B cell (primary cell): ENCODE results near the gene ZBED2. TPM values are rescaled to one million over a fixed set of nuclear protein-coding genes. Genes with fewer than 3 reads are reported as not detected.
"Not testable (repeated sequence)": the region's sequence is repeated elsewhere in the genome, so short reads cannot be mapped to it uniquely, and the experiment has no call there.

Source experiments
- ATAC-seq: fragments of 200-7000 bp; cut with Tn5 transposase; one replicate; pipeline ENCODE4 v1.10.0; 2021; ENCODE audit warnings: low read depth, mild to moderate bottlenecking, moderate number of reproducible peaks, moderate library complexity
- CTCF ChIA-PET: fragments of 350-600 bp; sonication (Branson Sonifier 250); formaldehyde crosslinking; loops from one replicate; lab custom pipeline; 2021; ENCODE audit warnings: antibody characterized with exemption, inconsistent platforms; lab: Charles Lee
- POLR2A ChIA-PET: fragments of 350-600 bp; sonication (Branson Sonifier 250); formaldehyde crosslinking; loops from one replicate; lab custom pipeline; 2021; ENCODE audit warnings: antibody characterized with exemption; lab: Charles Lee
- DNase-seq: peaks from one replicate; pipeline ENCODE4 v3.0.0; 2013
- H2AFZ ChIP-seq: 2 replicates; pipeline ENCODE4 v1.6.1; 2012; ENCODE audit warnings: mild to moderate bottlenecking, low read depth, low read length; ENCODE audit not compliant: insufficient read depth, poor library complexity, severe bottlenecking
- H3K27ac ChIP-seq, 2 donors: 1 replicate in 1 of 2; 2 replicates in 1 of 2; pipeline ENCODE4 v1.5.1; 2012 to 2013; ENCODE audit warnings: low read length in 2 of 2, mild to moderate bottlenecking in 2 of 2, moderate library complexity in 1 of 2
- H3K27me3 ChIP-seq, 4 experiments: fragments of 200-600 bp in 1 of 4; sonication (generic) in 1 of 4; replicated peaks in 1 of 4; 1 replicate in 2 of 4; 2 replicates in 2 of 4; pipeline versions ENCODE4 v1.6.1 to v1.7.0; 2013 to 2016; ENCODE audit warnings: low read length in 3 of 4, mild to moderate bottlenecking in 2 of 4, mixed read lengths in 1 of 4, moderate library complexity in 1 of 4; ENCODE audit not compliant: insufficient read depth in 4 of 4, control insufficient read depth in 3 of 4; ENCODE audit errors: control extremely low read depth in 1 of 4
- H3K36me3 ChIP-seq, 2 experiments: replicated peaks in 1 of 2; 1 replicate in 1 of 2; 2 replicates in 1 of 2; pipeline versions ENCODE4 v1.6.1 to v1.7.1; 2013; ENCODE audit warnings: low read length in 1 of 2; ENCODE audit not compliant: insufficient read depth in 2 of 2, control insufficient read depth in 1 of 2; ENCODE audit errors: control extremely low read depth in 1 of 2, extremely low read depth in 1 of 2
- H3K4me1 ChIP-seq, 2 donors: fragments of 200-600 bp in 1 of 2; sonication (generic) in 1 of 2; 1 replicate in 1 of 2; 2 replicates in 1 of 2; pipeline versions ENCODE4 v1.5.1 to v1.6.1; 2013 to 2017; ENCODE audit warnings: low read length in 2 of 2; ENCODE audit not compliant: control insufficient read depth in 2 of 2, insufficient read depth in 2 of 2
- H3K4me2 ChIP-seq: replicated peaks from 2 replicates; pipeline ENCODE3; 2012; ENCODE audit warnings: mild to moderate bottlenecking, low read depth, low read length; ENCODE audit not compliant: poor library complexity, severe bottlenecking
- H3K4me3 ChIP-seq, 5 experiments: fragments of 200-600 bp in 1 of 5; sonication (generic) in 1 of 5; 1 replicate in 3 of 5; 2 replicates in 2 of 5; pipeline versions ENCODE4 v1.5.1 to v1.7.0; 2011 to 2016; ENCODE audit warnings: low read length in 4 of 5, mild to moderate bottlenecking in 4 of 5, low read depth in 2 of 5, control low read depth in 1 of 5, moderate library complexity in 1 of 5; ENCODE audit not compliant: insufficient read depth in 1 of 5; ENCODE audit errors: control extremely low read depth in 1 of 5, extremely low read depth in 1 of 5
- H3K79me2 ChIP-seq: fragments of 200-600 bp; sonication (generic); one replicate; pipeline ENCODE4 v1.6.0; 2016; ENCODE audit warnings: low read length; ENCODE audit not compliant: control insufficient read depth, insufficient read depth
- H3K9ac ChIP-seq: fragments of 200-600 bp; sonication (generic); 2 replicates; pipeline ENCODE4 v1.6.1; 2017; ENCODE audit warnings: mild to moderate bottlenecking, low read length, moderate library complexity
- H3K9me3 ChIP-seq, 3 donors: one replicate each; pipeline versions ENCODE4 v1.6.1 to v1.7.1; 2013; ENCODE audit warnings: low read length in 2 of 3; ENCODE audit not compliant: control insufficient read depth in 2 of 3, insufficient read depth in 1 of 3; ENCODE audit errors: control extremely low read depth in 1 of 3
- H4K20me1 ChIP-seq: 2 replicates; pipeline ENCODE4 v1.6.0; 2012; ENCODE audit warnings: mild to moderate bottlenecking, low read length; ENCODE audit not compliant: insufficient read depth, control insufficient read depth, poor library complexity, severe bottlenecking
- H3K27ac Mint-ChIP-seq: one replicate; pipeline ENCODE4 v1.8.0; 2021; ENCODE audit warnings: mixed read lengths
- H3K27me3 Mint-ChIP-seq: one replicate; pipeline ENCODE4 v1.8.0; 2021; ENCODE audit warnings: mixed read lengths
- H3K4me1 Mint-ChIP-seq: one replicate; pipeline ENCODE4 v1.8.0; 2021; ENCODE audit warnings: mixed read lengths
- H3K4me3 Mint-ChIP-seq: one replicate; pipeline ENCODE4 v1.8.0; 2021; ENCODE audit warnings: mixed read lengths
- H3K9me3 Mint-ChIP-seq: one replicate; pipeline ENCODE4 v1.8.0; 2022; ENCODE audit warnings: mixed read lengths; ENCODE audit not compliant: insufficient read depth
- EZH2 ChIP-seq: IDR thresholded peaks from 2 replicates; pipeline ENCODE4 v1.6.1; 2012; ENCODE audit warnings: borderline replicate concordance, low read depth, mild to moderate bottlenecking, moderate library complexity, low read length; ENCODE audit not compliant: insufficient read depth, poor library complexity, severe bottlenecking
- WGBS: methylation state at CpG from one replicate; pipeline ENCODE4 v1.1.5; 2013; ENCODE audit warnings: missing lambda C conversion rate; ENCODE audit not compliant: insufficient coverage; 5-methylcytosine and 5-hydroxymethylcytosine counted together
- intact Hi-C: fragments of 100-400 bp; cut with micrococcal nuclease; formaldehyde crosslinking; loops from one replicate; pipeline ENCODE4 v1.10.0; 2022
- polyA plus RNA-seq: library from polyadenylated mRNA; depleted of rRNA; stranded (reverse); fragments of >200 nt; gene quantifications from 2 replicates; pipeline ENCODE4 v1.2.3, GENCODE V29; 2012
- total RNA-seq, 2 donors: library from RNA; stranded (reverse); fragments of 120-200 nt in 1 of 2; gene quantifications; 1 replicate in 1 of 2; 2 replicates in 1 of 2; pipeline versions ENCODE4 v1.2.3 to v1.2.4, GENCODE V29; 2013 to 2022
- TF ChIP-seq, protein P1 (sequence below): fragments of 200-600 bp; IDR thresholded peaks from one replicate; pipeline ENCODE4 v1.8.0; 2022; ENCODE audit warnings: antibody characterized with exemption, mild to moderate bottlenecking

The ZBED2 gene
- total and polyA plus RNA-seq, 2 donors (not counting 1 experiment from before 2014, with no cell fraction given) = 0.36 to 6.0 TPM

DNA sequence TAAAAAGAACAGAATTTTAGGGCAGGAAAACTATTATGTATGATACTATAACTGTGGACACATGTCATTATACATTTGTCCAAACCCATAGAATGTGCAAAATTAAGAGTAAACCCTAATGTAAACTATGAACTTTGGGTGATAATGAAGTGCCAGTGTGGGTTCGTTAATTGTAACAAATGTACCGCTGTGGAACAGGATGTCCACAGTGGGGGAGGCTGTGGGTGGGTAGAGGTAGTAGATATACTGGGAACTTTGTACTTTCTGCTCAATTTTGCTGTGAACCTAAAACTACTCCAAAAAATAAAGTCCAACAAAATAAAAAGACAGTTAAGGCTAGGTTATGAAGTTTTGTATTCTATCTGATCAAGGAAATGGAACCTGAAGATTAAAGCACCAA, 28.3 kb downstream of the ZBED2 start:
- no peaks in the 10 kb centered on the region for H3K27me3 Mint-ChIP-seq
- no peaks in the 10 kb centered on the region for H3K9me3 Mint-ChIP-seq
- no CpG with 5 or more reads among the region's 2 CpGs for WGBS
- no peak overlapping the region for H2AFZ ChIP-seq
- ATAC-seq = no peak
- H3K36me3 ChIP-seq = peaks cover 0 to 12% of the 10 kb centered on the region in 2 experiments
- H3K4me3 Mint-ChIP-seq = no peak overlapping the region
- H3K4me2 ChIP-seq = no peak overlapping the region
- H3K27ac ChIP-seq = no peak overlapping the region
- H3K27me3 ChIP-seq = no peaks in the 10 kb centered on the region
- CTCF ChIA-PET = no interaction called here
- TF ChIP-seq, protein P1, sequence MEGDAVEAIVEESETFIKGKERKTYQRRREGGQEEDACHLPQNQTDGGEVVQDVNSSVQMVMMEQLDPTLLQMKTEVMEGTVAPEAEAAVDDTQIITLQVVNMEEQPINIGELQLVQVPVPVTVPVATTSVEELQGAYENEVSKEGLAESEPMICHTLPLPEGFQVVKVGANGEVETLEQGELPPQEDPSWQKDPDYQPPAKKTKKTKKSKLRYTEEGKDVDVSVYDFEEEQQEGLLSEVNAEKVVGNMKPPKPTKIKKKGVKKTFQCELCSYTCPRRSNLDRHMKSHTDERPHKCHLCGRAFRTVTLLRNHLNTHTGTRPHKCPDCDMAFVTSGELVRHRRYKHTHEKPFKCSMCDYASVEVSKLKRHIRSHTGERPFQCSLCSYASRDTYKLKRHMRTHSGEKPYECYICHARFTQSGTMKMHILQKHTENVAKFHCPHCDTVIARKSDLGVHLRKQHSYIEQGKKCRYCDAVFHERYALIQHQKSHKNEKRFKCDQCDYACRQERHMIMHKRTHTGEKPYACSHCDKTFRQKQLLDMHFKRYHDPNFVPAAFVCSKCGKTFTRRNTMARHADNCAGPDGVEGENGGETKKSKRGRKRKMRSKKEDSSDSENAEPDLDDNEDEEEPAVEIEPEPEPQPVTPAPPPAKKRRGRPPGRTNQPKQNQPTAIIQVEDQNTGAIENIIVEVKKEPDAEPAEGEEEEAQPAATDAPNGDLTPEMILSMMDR = no peak
- no peak for TF ChIP-seq EZH2
- no peaks in the 10 kb centered on the region for H3K4me1 ChIP-seq
- POLR2A ChIA-PET = no interaction called here
- DNase-seq = no peak
- no peaks in the 10 kb centered on the region for H3K79me2 ChIP-seq
- H3K4me1 Mint-ChIP-seq = peaks cover 5% of the 10 kb centered on the region
- intact Hi-C loops = no loop called here
- H3K27ac Mint-ChIP-seq = no peak overlapping the region
- H3K4me3 ChIP-seq = no peak overlapping the region
- no peaks in the 10 kb centered on the region for H3K9me3 ChIP-seq
- no peaks in the 10 kb centered on the region for H4K20me1 ChIP-seq
- H3K9ac ChIP-seq = no peak overlapping the region

- H2AFZ ChIP-seq = not testable (repeated sequence)
- WGBS = 97% methylated on average over 15 of the region's 25 CpGs
Observed at GRCh38 chr3:111561902-111562301, 33.2 kb downstream of the ZBED2 start.

More at GRCh38 chr3:111561902-111562301, 33.2 kb downstream of the ZBED2 start:
- H3K4me3 Mint-ChIP-seq, H3K27ac ChIP-seq, H3K27me3 Mint-ChIP-seq, H4K20me1 ChIP-seq, H3K4me1 ChIP-seq, H3K9me3 Mint-ChIP-seq, POLR2A ChIA-PET, CTCF ChIA-PET, H3K4me1 Mint-ChIP-seq, intact Hi-C loops, H3K27me3 ChIP-seq, DNase-seq, H3K9ac ChIP-seq, H3K27ac Mint-ChIP-seq, H3K4me2 ChIP-seq, ATAC-seq, H3K36me3 ChIP-seq, H3K4me3 ChIP-seq, H3K9me3 ChIP-seq, H3K79me2 ChIP-seq: not testable (repeated sequence)
